A673 (cell line): Measurements from ENCODE around the gene TGIF2. TPM values are rescaled to one million over a fixed set of nuclear protein-coding genes. Genes with fewer than 3 reads are reported as not detected.

Source experiments
- BruUV-seq: library from RNA; stranded (reverse); fragments of 400-500 nt; replicated peaks from 2 replicates; lab custom pipeline; 2021; lab: Mats Ljungman, UMichigan
- CTCF ChIA-PET: fragments of 300-600 bp; sonication (Branson Sonifier 250); formaldehyde crosslinking; loops from one replicate; lab custom pipeline; 2022; ENCODE audit warnings: antibody characterized with exemption; lab: Charles Lee
- POLR2A ChIA-PET: fragments of 300-600 bp; sonication (Branson Sonifier 250); formaldehyde crosslinking; loops from one replicate; lab custom pipeline; 2022; ENCODE audit warnings: antibody characterized with exemption; ENCODE audit not compliant: low non-redundant PET; lab: Charles Lee
- DNase-seq: peaks from one replicate; pipeline ENCODE4 v3.0.0-alpha.2; 2015; ENCODE audit warnings: low spot score
- H3K27ac ChIP-seq: fragments of 200-600 bp; sonication (generic); 2 replicates; pipeline ENCODE4 v1.5.1; 2016; ENCODE audit warnings: mixed run types, low read depth, mild to moderate bottlenecking, mixed read lengths, antibody characterized with exemption, low read length; ENCODE audit not compliant: poor library complexity, severe bottlenecking
- H3K27me3 ChIP-seq: fragments of 200-600 bp; sonication (generic); replicated peaks from 2 replicates; pipeline ENCODE4 v1.6.1; 2017; ENCODE audit warnings: mixed run types, low read depth, mild to moderate bottlenecking, mixed read lengths, antibody characterized with exemption, low read length; ENCODE audit not compliant: insufficient read depth, poor library complexity
- H3K36me3 ChIP-seq: fragments of 200-600 bp; sonication (generic); 2 replicates; pipeline ENCODE4 v1.6.1; 2016; ENCODE audit warnings: mixed run types, mild to moderate bottlenecking, mixed read lengths, antibody characterized with exemption, low read length; ENCODE audit not compliant: insufficient read depth, poor library complexity, severe bottlenecking
- H3K4me1 ChIP-seq: fragments of 200-600 bp; sonication (generic); 2 replicates; pipeline ENCODE4 v1.6.1; 2017; ENCODE audit warnings: mixed run types, mild to moderate bottlenecking, mixed read lengths, antibody characterized with exemption, low read length; ENCODE audit not compliant: insufficient read depth, poor library complexity, severe bottlenecking
- H3K4me3 ChIP-seq: fragments of 200-600 bp; sonication (generic); 2 replicates; pipeline ENCODE4 v1.5.1; 2016; ENCODE audit warnings: low read depth, mixed run types, mild to moderate bottlenecking, mixed read lengths, low read length; ENCODE audit not compliant: poor library complexity, severe bottlenecking
- H3K9me3 ChIP-seq: fragments of 200-600 bp; sonication (generic); 2 replicates; pipeline ENCODE4 v1.6.1; 2016; ENCODE audit warnings: mixed run types, low read depth, mild to moderate bottlenecking, mixed read lengths, antibody characterized with exemption, low read length; ENCODE audit not compliant: poor library complexity, severe bottlenecking
- CTCF ChIP-seq: fragments of 300-800, 200-600 bp; sonication (generic); conservative IDR thresholded peaks from 2 replicates; pipeline ENCODE4 v1.5.1; 2017; ENCODE audit warnings: low read depth, mild to moderate bottlenecking, antibody characterized with exemption, low read length, moderate library complexity, mixed read lengths
- EZH2 ChIP-seq: fragments of 200-600 bp; sonication (generic); IDR thresholded peaks from 2 replicates; pipeline ENCODE4 v1.6.1; 2017; ENCODE audit warnings: borderline replicate concordance, low read depth, mild to moderate bottlenecking, mixed read lengths, antibody characterized with exemption, low read length; ENCODE audit not compliant: poor library complexity, severe bottlenecking
- intact Hi-C: fragments of 100-400 bp; cut with micrococcal nuclease; formaldehyde crosslinking; loops from one replicate; pipeline ENCODE4 v1.10.0; 2022; ENCODE audit not compliant: unreplicated experiment
- total RNA-seq: library from RNA; stranded (reverse); gene quantifications from 2 replicates; pipeline ENCODE4 v1.2.3, GENCODE V29; 2021

Gene TGIF2
- total RNA-seq, 1 experiment from 2014 or later = 59.0 TPM

- ChIA-PET POLR2A (no interaction called here), CTCF (no interaction called here)
- Histone ChIP-seq H3K27ac (peak overlapping the region; percentile 5), H3K4me3 (no peak overlapping the region), H3K27me3 (no peaks in the 10 kb centered on the region), H3K36me3 (no peaks in the 10 kb centered on the region), H3K9me3 (no peaks in the 10 kb centered on the region), H3K4me1 (no peaks in the 10 kb centered on the region)
- intact Hi-C loops = no loop called here
- no TSS peak for BruUV-seq
- no peak for DNase-seq
- TF ChIP-seq CTCF (no peak), EZH2 (no peak)
Observed at GRCh38 chr20:36550790-36551299, 22.6 kb upstream of the TGIF2 start.

- H3K27me3 ChIP-seq = no peaks in the 10 kb centered on the region
- DNase-seq = no peak
- no peak overlapping the region for H3K4me3 ChIP-seq
- TF ChIP-seq EZH2 (no peak), CTCF (no peak)
- H3K36me3 ChIP-seq = no peaks in the 10 kb centered on the region
- H3K4me1 ChIP-seq = no peaks in the 10 kb centered on the region
- intact Hi-C loops = no loop called here
- no peak overlapping the region for H3K27ac ChIP-seq
- ChIA-PET POLR2A (no interaction called here), CTCF (no interaction called here)
- BruUV-seq = no TSS peak
- no peaks in the 10 kb centered on the region for H3K9me3 ChIP-seq
Observed at GRCh38 chr20:36555248-36555647, 18.1 kb upstream of the TGIF2 start.

- Histone ChIP-seq H3K4me3 (no peak overlapping the region), H3K27ac (no peak overlapping the region), H3K36me3 (no peaks in the 10 kb centered on the region), H3K27me3 (no peaks in the 10 kb centered on the region), H3K4me1 (no peaks in the 10 kb centered on the region), H3K9me3 (peaks cover 7% of the 10 kb centered on the region)
- DNase-seq = no peak
- no TSS peak for BruUV-seq
- ChIA-PET CTCF (interaction anchor here (0.7 kb wide), 1 partner anchor 25 kb away, joined by 3 read pairs; no protein-coding TSS in a partner anchor), POLR2A (no interaction called here)
- intact Hi-C loops = no loop called here
- TF ChIP-seq CTCF = no peak
- no peak for TF ChIP-seq EZH2
Observed at GRCh38 chr20:36562724-36563123, 10.7 kb upstream of the TGIF2 start.
